HG03196 (cell line): ENCODE results near the gene LLGL2.

Experiments
- ATAC-seq: cut with Tn5 transposase; IDR thresholded peaks from one replicate; pipeline ENCODE4 v1.9.1; 2021; ENCODE audit not compliant: unreplicated experiment

LLGL2 gene

GRCh38 chr17:75610103-75610984 is 84.8 kb downstream of the LLGL2 start:
- no peak for ATAC-seq

- no peak for ATAC-seq
These were observed 86.4 kb downstream of the LLGL2 start for GRCh38 chr17:75611851-75612429.

GRCh38 chr17:75612906-75613626 is 87.6 kb downstream of the LLGL2 start:
- no peak for ATAC-seq

- ATAC-seq: no peak
These were observed 88.5 kb downstream of the LLGL2 start for GRCh38 chr17:75614006-75614405.

GRCh38 chr17:75614556-75615270 is 89.2 kb downstream of the LLGL2 start:
- no peak for ATAC-seq

GRCh38 chr17:75615301-75615700 is 89.8 kb downstream of the LLGL2 start:
- ATAC-seq: no peak

GRCh38 chr17:75616521-75617122 is 91.1 kb downstream of the LLGL2 start:
- ATAC-seq: no peak

- ATAC-seq: no peak
These were observed 91.7 kb downstream of the LLGL2 start for GRCh38 chr17:75617218-75617617.

- no peak for ATAC-seq
These were observed 92.2 kb downstream of the LLGL2 start for GRCh38 chr17:75617675-75618074.

- no peak for ATAC-seq
These were observed 94.3 kb downstream of the LLGL2 start for GRCh38 chr17:75619506-75620431.

GRCh38 chr17:75621489-75621888 is 96.0 kb downstream of the LLGL2 start:
- no peak for ATAC-seq

- no peak for ATAC-seq
These were observed 96.6 kb downstream of the LLGL2 start for GRCh38 chr17:75622076-75622475.

- no peak for ATAC-seq
These were observed 97.3 kb downstream of the LLGL2 start for GRCh38 chr17:75622771-75623273.

GRCh38 chr17:75623386-75623785 is 97.9 kb downstream of the LLGL2 start:
- ATAC-seq: no peak

GRCh38 chr17:75624021-75624420 is 98.5 kb downstream of the LLGL2 start:
- no peak for ATAC-seq
